ENCODE measurements around the gene TSPAN31.
"Not testable (repeated sequence)": the region's sequence is repeated elsewhere in the genome, so short reads cannot be mapped to it uniquely, and the experiment has no call there.

TSPAN31 gene

DNA sequence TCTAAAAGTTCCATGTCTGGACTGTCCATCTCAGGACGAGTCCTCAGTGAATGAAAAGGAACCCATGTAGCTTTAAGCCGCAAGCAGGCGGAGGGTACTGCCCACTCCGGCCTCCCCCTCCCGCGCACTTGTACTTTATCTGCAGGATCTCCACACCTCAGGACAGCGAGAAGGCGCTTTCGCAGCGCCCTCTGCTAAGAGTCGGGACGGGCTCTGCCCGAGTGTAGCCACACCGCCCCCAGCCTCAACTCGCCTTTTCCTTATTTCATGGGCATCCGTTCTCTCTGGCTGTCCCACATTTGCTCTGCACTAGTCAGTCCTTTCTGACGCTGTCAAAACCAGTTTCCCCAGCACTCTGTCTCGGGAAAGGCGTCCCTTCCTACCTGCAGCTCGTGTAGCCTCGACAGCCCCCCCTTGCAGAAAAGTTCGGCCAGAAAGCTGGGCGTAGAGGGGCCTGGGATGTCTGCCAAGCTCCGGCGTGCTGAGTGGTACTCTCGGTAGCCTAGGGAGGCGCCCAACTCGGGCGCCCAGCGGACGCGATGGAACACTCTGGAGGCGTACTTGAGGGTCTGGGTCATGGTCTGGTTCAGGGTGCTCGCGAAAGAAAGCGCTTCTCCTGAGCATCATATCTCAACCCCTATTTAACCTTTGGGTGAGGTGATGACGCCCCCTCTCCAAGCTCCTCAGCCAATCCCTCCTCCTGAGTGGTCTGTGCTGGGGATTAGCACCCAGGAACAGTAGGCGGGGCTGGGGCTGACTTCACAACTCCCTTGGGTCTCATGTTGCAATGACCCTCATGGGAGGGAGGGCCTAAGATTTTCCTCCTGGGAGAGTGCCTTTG lies 21.8 kb downstream of the TSPAN31 start, which contains the start of gene CYP27B1:
CYP27B1 (minus strand) TSS at position 615 of the 841 bp plus-strand sequence; CDS start at position 578, 37 bp downstream.
- DNase-seq (ENCODE audit: low read depth in 2 of 2): no peak

GRCh38 chr12:57767305-57767698 lies 22.5 kb downstream of the TSPAN31 start:
- DNase-seq (ENCODE audit: low read depth in 2 of 2): no peak

DNA sequence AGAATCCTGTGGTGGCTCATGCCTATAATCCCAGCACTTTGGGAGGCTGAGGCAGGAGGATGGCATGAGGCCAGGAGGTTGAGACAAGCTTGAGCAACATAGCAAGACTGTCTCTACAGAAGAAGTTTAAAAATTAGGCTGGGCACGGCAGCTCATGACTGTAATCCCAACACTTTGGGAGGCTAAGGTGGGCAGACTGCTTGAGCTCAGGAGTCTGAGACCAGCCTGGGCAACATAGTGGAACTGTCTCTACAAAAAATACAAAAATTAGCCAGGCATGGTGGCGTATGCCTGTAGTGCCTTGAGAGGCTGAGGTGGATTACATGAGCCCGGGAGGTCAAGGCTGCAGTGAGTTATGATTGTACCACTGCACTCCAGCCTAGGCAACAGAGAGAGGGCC lies 23.0 kb downstream of the TSPAN31 start:
- DNase-seq (ENCODE audit: low read depth in 2 of 2): no peak

DNA sequence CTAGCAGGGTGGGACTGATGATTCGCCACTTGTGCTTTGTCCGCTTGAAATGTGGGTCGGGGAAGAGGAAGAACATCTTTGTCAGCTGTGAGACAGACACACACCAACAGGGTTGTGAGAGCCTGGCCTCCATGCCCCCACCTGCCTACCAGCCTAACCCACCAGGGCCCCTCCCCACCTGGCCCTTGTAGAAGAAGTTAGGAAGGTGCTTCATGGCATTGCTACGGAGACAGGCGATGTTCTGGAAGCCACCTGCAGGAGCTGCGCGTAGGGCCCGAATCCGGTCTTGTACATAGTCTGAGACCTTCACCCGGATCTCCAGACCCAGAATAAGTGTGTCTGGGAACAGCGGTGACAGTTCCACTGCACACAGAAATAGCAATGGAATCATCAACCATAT lies 24.8 kb downstream of the TSPAN31 start:
- no peak for DNase-seq (ENCODE audit: low read depth in 2 of 2)

- DNase-seq (ENCODE audit: low read depth in 2 of 2): no peak
Measured at GRCh38 chr12:57770734-57771133, 25.9 kb downstream of the TSPAN31 start.

GRCh38 chr12:57771236-57771872 lies 26.5 kb downstream of the TSPAN31 start:
- peak; percentile 75 to 87 for DNase-seq (ENCODE audit: low read depth in 2 of 2)

DNA sequence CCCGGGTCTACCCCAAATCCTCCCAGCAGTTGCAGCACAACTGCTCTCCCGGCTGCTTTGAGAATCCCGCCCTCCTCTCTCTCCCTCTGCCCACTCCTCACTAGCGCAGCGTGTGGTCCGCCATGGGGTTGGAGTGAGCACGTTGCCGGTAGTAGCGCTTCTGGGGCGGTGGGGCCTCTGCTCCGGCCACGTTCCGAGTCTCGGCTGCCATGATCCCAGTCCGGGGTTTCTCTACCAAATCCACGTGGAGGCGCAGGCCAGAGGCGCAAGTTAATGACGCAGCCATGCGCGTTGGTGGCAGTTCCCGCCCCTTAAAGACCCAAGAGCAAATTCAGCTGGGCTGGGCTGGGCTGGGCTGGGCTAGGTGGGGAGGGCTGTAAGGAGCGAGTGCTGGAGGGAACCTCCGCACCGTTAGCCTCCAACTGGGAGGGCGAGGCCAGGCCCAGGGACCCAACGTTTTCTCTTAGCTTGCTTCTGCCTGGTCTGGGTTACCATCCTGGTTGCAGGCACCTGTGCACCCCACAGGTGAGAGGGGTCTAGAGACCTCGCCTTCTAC lies 27.1 kb downstream of the TSPAN31 start, which contains the start of gene METTL1:
METTL1 (minus strand) TSS at position 233 of the 556 bp plus-strand sequence; CDS start at position 211, 22 bp downstream.
- peak; percentile 85 to 93 for DNase-seq (ENCODE audit: low read depth in 2 of 2)

DNA sequence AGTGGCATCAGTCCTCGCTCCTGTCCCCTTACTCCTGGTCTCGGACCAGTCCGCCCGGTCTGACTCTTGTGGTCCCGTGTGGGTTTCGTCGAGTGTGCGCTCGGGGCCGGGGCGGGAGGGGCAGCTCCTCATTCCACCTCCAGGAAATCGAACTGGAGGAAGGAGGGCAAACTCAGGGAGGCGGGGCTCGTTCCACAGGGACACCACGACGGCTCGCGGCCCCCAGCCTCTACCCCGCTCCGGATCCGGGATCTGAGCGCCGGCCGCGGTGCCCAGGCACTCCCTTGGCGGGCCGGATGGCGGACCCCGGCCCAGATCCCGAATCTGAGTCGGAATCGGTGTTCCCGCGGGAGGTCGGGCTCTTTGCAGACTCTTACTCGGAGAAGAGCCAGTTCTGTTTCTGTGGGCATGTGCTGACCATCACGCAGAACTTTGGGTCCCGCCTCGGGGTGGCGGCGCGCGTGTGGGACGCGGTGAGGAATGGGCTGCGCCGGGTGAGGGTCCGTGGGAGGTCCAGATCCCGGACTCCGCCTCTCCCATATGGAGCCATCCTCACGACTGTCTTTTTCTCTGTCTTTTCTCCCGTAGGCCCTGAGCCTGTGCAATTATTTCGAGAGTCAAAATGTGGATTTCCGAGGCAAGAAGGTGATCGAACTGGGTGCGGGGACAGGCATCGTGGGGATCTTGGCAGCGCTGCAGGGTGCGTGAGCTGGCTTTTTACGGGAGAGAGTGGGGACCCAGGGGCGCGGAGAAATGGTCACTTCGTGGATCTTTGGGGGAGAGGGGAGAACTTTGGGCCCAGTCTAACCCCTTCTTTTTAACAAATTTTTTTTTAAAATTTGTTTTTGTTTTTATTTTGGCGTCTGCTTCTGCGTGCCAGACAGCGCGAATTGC lies 27.8 kb downstream of the TSPAN31 start, which contains the start of gene EEF1AKMT3:
EEF1AKMT3 (plus strand) TSS at position 186 of the 894 bp plus-strand sequence; CDS start at position 297, 111 bp downstream.
- DNase-seq (ENCODE audit: low read depth in 2 of 2): no peak

- DNase-seq (ENCODE audit: low read depth in 2 of 2): not testable (repeated sequence)
Measured at GRCh38 chr12:57774634-57775033, 29.8 kb downstream of the TSPAN31 start.

DNA sequence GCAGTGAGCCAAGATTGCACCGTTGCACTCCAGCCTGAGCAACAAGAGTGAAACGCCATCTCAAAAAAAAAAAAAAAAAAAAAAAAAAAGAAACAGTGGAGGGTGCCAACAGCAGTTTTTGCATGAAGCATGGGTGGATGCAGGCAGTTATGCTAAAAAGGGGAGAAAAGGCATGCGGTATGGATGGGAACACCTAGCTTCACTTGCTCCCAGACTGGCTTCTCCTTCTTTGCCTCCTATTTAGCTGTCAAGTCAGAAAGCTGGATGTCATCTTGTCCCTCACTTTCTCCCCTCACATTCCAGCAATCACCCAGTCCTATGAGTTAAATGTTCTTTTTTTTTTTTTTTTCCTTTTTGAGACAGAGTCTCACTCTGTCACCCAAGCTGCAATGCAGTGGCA lies 30.2 kb downstream of the TSPAN31 start:
- DNase-seq (ENCODE audit: low read depth in 2 of 2): no peak

- no peak for DNase-seq (ENCODE audit: low read depth in 2 of 2)
Measured at GRCh38 chr12:57775563-57776246, 30.9 kb downstream of the TSPAN31 start.

- DNase-seq (ENCODE audit: low read depth in 2 of 2): no peak
Measured at GRCh38 chr12:57776247-57776587, 31.4 kb downstream of the TSPAN31 start.

DNA sequence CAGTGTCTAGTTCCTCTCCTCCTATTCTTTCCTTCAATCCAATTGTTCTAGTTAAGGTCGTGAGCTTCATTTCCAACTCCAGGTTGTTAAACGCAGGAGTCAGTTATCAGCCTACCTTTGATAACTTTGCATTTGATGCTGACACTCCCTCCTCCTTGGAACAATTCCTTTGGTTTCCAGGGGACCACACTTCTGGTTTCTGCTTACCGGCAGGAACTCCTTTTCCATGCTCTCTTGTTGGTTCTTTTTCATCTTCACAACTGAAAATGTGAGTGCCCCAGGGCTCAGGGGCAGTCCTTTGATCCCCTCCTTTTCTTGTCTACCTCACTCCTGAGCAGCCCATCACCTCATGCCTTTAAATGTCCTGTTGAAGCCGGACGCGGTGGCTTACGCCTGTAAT lies 32.5 kb downstream of the TSPAN31 start:
- DNase-seq (ENCODE audit: low read depth in 2 of 2): no peak

DNA sequence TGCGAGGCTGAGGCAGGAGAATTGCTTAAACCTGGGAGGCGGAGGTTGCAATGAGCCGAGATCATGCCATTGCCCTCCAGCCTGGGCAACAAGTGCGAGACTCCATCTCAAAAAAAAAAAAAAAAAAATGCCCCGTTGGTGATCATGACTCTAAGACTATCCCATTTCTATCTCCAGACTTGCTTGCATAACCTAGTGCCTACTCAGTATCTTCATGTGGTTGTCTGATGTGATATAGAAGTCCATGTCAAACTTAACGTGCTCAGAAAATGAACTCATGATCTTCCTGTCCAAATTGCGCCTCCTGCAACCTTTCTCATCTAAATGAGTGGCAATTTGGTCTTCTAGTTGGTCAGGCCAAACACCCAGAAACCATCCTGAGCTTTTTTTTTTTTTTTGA lies 33.1 kb downstream of the TSPAN31 start:
- DNase-seq (ENCODE audit: low read depth in 2 of 2): no peak

DNA sequence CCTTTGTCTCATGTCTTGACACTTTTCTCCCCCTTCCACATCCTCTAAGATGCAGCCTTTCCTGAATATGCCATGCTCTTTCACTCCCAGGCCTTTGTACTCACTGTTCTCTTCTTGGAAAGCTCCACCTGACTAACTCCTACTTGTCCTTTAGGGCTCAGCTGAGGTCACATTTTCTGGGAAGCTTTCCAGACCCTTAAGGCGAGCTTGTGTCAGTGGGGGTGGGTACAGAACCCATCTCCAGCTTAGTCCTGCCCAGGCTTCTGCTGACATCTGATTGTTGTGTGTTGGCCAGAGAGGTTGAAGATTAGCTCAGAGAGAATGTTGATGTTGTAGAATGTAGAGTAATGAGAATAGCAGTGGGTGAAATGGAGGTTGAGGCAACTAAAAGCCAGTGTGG lies 34.9 kb downstream of the TSPAN31 start:
- DNase-seq (ENCODE audit: low read depth in 2 of 2): no peak

GRCh38 chr12:57780284-57780897 lies 35.6 kb downstream of the TSPAN31 start:
- no peak for DNase-seq (ENCODE audit: low read depth in 2 of 2)

DNA sequence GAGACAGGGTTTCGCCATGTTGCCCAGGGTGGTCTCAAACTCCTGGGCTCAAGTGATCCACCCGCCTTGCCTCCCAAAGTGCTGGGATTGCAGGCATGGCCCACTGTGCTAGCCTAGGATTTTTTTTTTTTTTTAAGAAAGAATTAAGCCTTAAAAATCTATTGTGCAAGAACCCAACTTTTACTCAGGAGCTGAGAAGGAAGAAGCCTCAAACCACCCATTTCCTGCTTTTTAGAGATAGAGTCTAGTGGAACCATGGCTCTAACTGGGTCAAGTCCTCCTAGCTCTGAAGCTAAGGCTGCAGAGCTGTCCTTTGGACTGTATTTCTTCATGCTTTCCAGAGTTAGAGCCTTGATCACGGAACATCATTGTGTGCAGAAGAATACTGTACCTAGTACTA lies 36.4 kb downstream of the TSPAN31 start:
- DNase-seq (ENCODE audit: low read depth in 2 of 2): no peak

DNA sequence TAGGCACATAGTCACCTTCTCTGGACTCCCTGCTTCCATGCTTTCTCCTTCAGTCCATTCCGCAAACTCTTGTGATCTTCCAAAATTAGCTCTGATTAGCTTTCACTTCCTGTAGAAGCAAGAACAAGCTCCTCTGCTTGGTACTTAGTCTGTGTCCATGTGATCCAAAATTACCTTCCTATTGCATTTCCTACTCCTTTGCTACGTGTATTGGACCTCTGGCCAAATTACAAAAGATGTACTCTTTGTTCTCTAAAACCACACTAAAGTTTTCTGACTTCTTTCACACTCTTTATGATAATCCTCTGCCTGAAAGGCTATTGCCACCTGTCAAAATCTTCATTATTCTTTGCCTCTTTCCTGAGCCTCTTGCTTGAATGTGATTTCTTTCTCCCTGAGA lies 37.0 kb downstream of the TSPAN31 start:
- DNase-seq (ENCODE audit: low read depth in 2 of 2): no peak

DNA sequence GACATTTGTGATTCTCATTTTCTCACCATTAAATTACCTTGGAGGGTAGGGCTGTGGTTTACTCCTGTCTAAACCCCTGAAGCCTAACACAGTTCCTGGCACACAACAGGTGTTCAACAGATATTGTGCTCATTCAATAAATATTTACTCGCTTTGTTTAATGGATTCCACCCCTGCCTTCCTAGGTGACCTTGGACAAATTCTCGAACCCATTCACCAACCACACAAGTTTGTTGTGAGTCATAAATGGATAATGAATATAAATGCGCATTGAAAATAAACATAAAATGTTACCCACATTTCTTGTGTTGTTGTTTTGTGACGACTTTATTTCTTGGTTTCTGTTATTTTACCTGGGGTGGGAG lies 37.4 kb downstream of the TSPAN31 start:
- no peak for DNase-seq (ENCODE audit: low read depth in 2 of 2)

- peak; percentile 90 to 92 for DNase-seq (ENCODE audit: low read depth in 2 of 2)
Measured at GRCh38 chr12:57782608-57783465, 38.0 kb downstream of the TSPAN31 start, which contains the start of gene TSFM. Gene TSFM (plus strand): TSS chr12:57782787. CDS start chr12:57782802, 15 bp downstream.

Data from stimulated activated CD8-positive, alpha-beta memory T cell treated with anti-CD3 and anti-CD28 coated beads, Interleukin-15, amount 100 ng/mL, for 4 hours (primary cell).